Activated CD8-positive, alpha-beta T cell treated with anti-CD3 and anti-CD28 coated beads, Interleukin-2, amount 10 ng/mL, durations not matched to agents 7 days and 5 days (primary cell): ENCODE data around the gene VAMP8. TPM values are rescaled to one million over a fixed set of nuclear protein-coding genes. Genes with fewer than 3 reads are reported as not detected.
A peak's percentile ranks its signal among the peaks of the same experiment; 100 is the strongest.
"Not testable (repeated sequence)": the region's sequence is repeated elsewhere in the genome, so short reads cannot be mapped to it uniquely, and the experiment has no call there.

Experiments used
- ATAC-seq: fragments of 150-1000 bp; cut with Tn5 transposase; one replicate; pipeline ENCODE4 v1.10.0; 2021; ENCODE audit warnings: moderate library complexity
- CTCF ChIA-PET: fragments of 350-600 bp; sonication (Branson Sonifier 250); formaldehyde crosslinking; loops from one replicate; lab custom pipeline; 2021; ENCODE audit warnings: antibody characterized with exemption; lab: Charles Lee
- POLR2A ChIA-PET: fragments of 350-600 bp; sonication (Branson Sonifier 250); formaldehyde crosslinking; loops from one replicate; lab custom pipeline; 2021; ENCODE audit warnings: antibody characterized with exemption; lab: Charles Lee
- DNase-seq: peaks from one replicate; pipeline ENCODE4 v3.0.0-alpha.2; 2020
- H3K27ac Mint-ChIP-seq: one replicate; pipeline ENCODE4 v1.8.0; 2021; ENCODE audit warnings: mild to moderate bottlenecking, mixed read lengths
- H3K27me3 Mint-ChIP-seq: one replicate; pipeline ENCODE4 v1.8.0; 2021; ENCODE audit warnings: low read depth, mixed read lengths
- H3K36me3 Mint-ChIP-seq: one replicate; pipeline ENCODE4 v1.8.0; 2021; ENCODE audit warnings: low read depth, mixed read lengths
- H3K4me1 Mint-ChIP-seq: one replicate; pipeline ENCODE4 v1.8.0; 2021; ENCODE audit warnings: low read depth, mixed read lengths
- H3K4me3 Mint-ChIP-seq: one replicate; pipeline ENCODE4 v1.8.0; 2021; ENCODE audit warnings: mild to moderate bottlenecking, mixed read lengths
- H3K9me3 Mint-ChIP-seq: one replicate; pipeline ENCODE4 v1.8.0; 2022; ENCODE audit warnings: mixed read lengths; ENCODE audit not compliant: insufficient read depth
- total RNA-seq, 2 experiments: library from RNA; stranded (reverse); gene quantifications; one replicate each; pipeline ENCODE4 v1.2.3, GENCODE V29; 2021

Gene VAMP8
- total RNA-seq, 2 experiments from 2014 or later = 141 to 148 TPM

DNA sequence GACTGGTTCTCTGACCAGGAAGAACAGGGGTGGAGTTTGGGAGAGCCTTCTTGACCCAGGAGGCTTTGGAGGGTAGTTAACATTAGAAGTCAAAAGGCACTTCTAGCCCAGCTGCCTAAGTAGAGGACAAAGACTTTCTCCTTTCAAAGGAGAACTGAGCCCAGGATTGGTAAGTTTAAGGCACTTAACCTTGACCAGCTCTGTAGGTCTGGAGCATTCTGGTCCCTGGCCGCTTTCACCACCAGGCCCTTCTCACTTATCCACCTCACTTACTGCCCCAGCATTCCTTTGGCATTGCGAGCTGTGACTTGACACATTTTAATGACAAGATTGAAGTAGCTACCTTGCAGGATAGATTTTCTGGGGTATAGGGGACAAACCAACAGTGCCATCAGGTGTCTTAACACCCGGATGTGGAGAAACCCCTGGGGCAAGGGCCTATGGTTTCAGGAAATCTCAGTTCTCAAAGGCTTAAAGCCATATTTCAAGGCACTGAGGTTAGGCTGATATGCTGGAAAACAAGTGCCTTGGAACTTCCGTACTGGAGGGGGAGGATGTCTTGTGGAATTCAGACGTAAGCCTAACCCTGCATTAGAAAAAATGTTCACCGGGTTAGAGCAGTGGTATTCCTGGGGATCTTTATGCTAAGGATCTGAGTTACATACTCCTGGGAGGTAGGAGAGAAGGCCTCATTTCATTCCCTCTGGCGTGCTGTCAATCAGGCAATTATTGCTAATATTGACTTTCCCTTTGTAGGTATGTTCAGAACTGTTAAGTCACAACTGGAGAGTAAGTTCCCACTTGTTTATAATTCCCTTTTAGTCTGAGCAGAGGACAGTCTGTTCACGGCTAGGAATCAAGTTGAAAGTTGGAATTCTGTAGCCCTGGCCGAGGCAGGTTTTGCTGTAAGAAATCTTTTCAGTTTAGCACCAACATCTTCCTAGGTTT lies 30.2 kb downstream of the VAMP8 start:
- Mint-ChIP-seq H3K27ac (no peak overlapping the region), H3K4me1 (peaks cover 27% of the 10 kb centered on the region), H3K4me3 (no peak overlapping the region), H3K9me3 (no peaks in the 10 kb centered on the region), H3K27me3 (no peaks in the 10 kb centered on the region), H3K36me3 (peaks cover 27% of the 10 kb centered on the region)
- CTCF ChIA-PET = no interaction called here
- DNase-seq (no peak), ATAC-seq (no peak)
- POLR2A ChIA-PET = interaction anchor here (1.6 to 4.0 kb wide), 2 partner anchors 12 to 22 kb away, joined by 3 to 20 read pairs; partner anchors contain the start of gene RNF181

DNA sequence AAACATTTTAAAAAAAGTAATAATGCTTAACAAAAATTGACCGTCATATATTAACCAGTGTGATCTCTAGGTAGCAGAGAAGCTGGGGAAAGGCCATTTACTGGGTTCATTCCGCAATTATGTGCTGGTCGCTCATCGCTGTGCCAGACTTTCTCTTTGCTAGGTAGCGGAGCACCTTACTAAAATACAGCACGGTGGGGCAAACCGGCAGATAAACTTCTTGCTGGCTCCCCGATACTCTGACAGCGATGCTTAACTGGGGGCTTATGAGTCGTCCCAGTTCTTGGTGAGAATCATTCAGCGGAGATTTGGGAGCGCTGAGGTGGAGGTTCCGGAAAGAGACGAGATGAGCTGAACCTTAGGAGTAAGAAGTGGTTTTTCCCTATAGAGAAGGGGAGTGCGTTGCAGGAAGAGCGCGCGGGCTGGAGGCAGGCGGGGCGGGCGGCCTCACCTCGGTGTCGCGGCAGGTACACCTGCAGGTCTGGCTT lies 33.9 kb downstream of the VAMP8 start:
- peak overlapping the region; percentile 94 for H3K27ac Mint-ChIP-seq
- H3K4me3 Mint-ChIP-seq = peak overlapping the region; percentile 97
- no peaks in the 10 kb centered on the region for H3K27me3 Mint-ChIP-seq
- ATAC-seq = no peak
- ChIA-PET CTCF (interaction anchor here (0.9 to 1.7 kb wide), 2 partner anchors 9 to 25 kb away, joined by 4 to 14 read pairs; no protein-coding TSS in a partner anchor), POLR2A (interaction anchor here (0.6 to 2.0 kb wide), 15 partner anchors 8 to 428 kb away, joined by 3 to 16 read pairs (median 4); partner anchors contain the start of genes GGCX, MAT2A, RNF181 and TMEM150A)
- H3K4me1 Mint-ChIP-seq = peaks cover 35% of the 10 kb centered on the region
- H3K9me3 Mint-ChIP-seq = no peaks in the 10 kb centered on the region
- peaks cover 27% of the 10 kb centered on the region for H3K36me3 Mint-ChIP-seq
- DNase-seq = no peak

DNA sequence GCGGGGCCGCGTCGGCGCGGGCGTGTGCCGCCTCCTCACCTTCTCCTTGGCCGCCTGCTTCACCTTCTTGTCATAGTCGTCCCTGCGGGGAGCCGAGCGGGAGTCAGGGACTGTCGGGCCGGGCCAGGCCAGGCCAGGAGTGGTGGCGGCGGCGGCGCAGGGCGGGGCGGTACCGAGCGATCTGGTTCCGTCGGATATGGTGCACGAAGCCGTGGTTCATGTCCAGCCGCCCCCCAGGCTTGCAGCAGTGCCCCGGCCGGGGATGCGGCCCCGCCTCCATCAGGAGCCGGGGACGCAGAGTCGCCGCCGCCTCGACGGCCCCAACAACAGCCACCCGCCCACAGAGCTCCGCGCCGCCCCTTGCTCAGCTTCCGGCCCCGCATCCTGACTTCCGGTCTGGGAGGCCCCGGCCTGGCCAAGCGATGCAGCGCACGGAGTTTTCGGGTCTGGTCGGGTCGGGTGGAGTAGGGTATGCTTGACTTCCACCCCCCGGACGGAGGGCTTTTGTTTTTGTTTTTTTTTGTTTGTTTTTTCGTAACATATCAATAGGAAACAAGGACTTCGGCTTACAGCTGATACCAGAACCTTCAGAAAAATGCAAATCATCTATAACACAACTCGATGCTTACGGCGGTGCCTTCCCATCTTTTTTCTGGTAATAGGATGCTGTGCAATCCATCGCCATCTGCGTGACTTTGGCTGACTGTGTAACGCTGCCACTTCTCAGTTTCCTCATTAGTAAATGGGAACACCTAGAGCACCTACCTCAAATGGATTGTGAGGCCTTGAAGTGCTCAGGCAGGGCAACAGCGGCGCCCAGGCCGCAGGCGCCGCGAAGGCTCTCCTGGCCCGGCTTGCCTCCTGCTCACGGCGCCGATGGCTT lies 34.6 kb downstream of the VAMP8 start, which contains the start of gene C2orf68:
Gene C2orf68 (minus strand): TSS at position 362 of the 883 bp plus-strand sequence. CDS start 82 bp downstream, at position 280.
- DNase-seq = peak; percentile 91
- peaks cover 27% of the 10 kb centered on the region for H3K36me3 Mint-ChIP-seq
- H3K9me3 Mint-ChIP-seq = no peaks in the 10 kb centered on the region
- peak; percentile 74 for ATAC-seq
- CTCF ChIA-PET = interaction anchor here (0.9 to 1.7 kb wide), 2 partner anchors 8 to 25 kb away, joined by 4 to 14 read pairs; no protein-coding TSS in a partner anchor
- peak within 1 kb of the TSS; percentile 97 for H3K4me3 Mint-ChIP-seq
- H3K27ac Mint-ChIP-seq = peak within 1 kb of the TSS; percentile 94
- POLR2A ChIA-PET = interaction anchor here (0.6 to 2.0 kb wide), 15 partner anchors 9 to 427 kb away, joined by 3 to 16 read pairs (median 4); partner anchors contain the start of genes GGCX, MAT2A, RNF181 and TMEM150A
- no peaks in the 10 kb centered on the region for H3K27me3 Mint-ChIP-seq
- peaks cover 35% of the 10 kb centered on the region for H3K4me1 Mint-ChIP-seq

DNA sequence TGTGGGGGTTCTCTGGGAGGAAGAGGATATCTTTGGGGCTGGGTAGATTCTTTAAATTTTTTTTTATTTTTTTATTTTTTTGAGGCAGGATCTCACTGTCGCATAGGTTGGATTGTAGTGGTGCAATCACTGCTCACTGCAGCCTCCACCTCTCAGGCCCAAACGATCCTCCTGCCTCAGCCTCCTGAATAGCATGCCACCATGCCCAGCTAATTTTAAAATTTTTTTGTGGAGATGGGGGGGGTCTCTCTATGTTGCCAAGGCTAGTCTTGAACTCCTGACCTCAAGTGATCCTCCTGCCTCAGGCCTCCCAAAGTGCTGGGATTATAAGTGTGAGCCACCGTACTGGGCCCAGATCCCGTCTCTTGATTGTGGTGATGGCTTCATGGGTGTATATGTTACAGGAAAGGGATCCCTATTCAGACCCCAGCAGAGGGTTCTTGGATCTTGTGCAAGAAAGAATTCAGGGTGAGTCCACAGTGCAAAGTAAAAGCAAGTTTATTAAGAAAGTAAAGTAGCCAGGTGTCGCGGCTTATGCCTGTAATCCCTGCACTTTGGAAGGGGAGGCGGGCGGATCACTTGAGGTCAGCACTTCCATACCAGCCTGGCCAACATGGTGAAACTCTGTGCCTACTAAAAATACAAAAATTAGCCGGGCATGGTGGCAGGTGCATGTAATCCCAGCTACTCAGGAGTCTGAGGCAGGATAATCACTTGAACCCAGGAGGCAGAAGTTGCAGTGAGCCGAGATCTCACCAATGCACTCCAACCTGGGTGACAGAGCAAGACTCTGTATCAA lies 36.5 kb downstream of the VAMP8 start:
- no peak for DNase-seq
- no peak overlapping the region for H3K4me3 Mint-ChIP-seq
- ChIA-PET POLR2A (interaction anchor here (0.6 to 2.4 kb wide), 3 partner anchors 19 to 287 kb away, joined by 3 to 12 read pairs (median 4); partner anchors contain the start of gene RNF181), CTCF (no interaction called here)
- H3K36me3 Mint-ChIP-seq = peaks cover 22% of the 10 kb centered on the region
- H3K9me3 Mint-ChIP-seq = no peaks in the 10 kb centered on the region
- no peak for ATAC-seq
- H3K27me3 Mint-ChIP-seq = no peaks in the 10 kb centered on the region
- H3K27ac Mint-ChIP-seq = no peak overlapping the region
- H3K4me1 Mint-ChIP-seq = peaks cover 48% of the 10 kb centered on the region

DNA sequence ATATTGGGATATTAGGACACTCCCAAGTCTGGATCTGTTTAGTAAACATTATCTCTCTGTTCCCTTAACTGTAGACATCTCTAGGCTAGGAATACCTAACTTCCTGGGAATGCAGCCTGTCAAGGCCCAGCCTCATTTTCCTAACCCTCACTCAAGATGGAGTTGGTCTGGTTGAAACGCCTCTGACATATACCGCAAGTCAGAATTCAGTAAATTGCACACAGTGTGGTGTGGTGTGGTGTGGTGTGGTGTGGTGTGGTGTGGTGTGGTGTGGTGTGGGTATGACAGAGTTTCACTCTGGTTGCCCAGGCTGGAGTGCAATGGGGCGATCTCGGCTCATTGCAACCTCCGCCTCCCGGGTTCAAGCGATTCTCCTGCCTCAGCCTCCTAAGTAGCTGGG lies 37.4 kb downstream of the VAMP8 start:
- not testable (repeated sequence) for ATAC-seq, DNase-seq, H3K4me3 Mint-ChIP-seq, H3K9me3 Mint-ChIP-seq, H3K27me3 Mint-ChIP-seq, H3K27ac Mint-ChIP-seq
- CTCF ChIA-PET = interaction anchor here (1.1 to 3.1 kb wide), 2 partner anchors 11 to 23 kb away, joined by 3 to 22 read pairs; no protein-coding TSS in a partner anchor
- H3K4me1 Mint-ChIP-seq = peaks cover 48% of the 10 kb centered on the region
- peaks cover 22% of the 10 kb centered on the region for H3K36me3 Mint-ChIP-seq
- POLR2A ChIA-PET = interaction anchor here (0.6 to 2.4 kb wide), 5 partner anchors 9 to 35 kb away, joined by 3 to 12 read pairs (median 3); partner anchors contain the start of gene RNF181

DNA sequence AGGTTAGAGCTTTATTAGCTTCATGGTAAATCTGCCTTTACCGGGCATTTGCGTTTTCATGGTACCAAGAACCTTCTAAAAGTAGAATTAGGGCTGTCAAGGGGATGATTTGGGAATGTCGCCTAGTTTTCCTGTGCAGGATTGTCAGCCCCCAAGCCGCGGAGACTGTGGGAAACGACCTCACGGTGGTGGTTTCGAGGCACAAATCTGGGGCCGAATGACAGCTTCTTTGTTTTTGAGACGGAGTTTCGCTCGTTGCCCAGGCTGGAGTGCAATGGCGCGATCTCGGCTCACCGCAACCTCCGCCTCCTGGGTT lies 38.0 kb downstream of the VAMP8 start:
- DNase-seq = no peak
- Mint-ChIP-seq H3K27me3 (no peaks in the 10 kb centered on the region), H3K36me3 (peaks cover 19% of the 10 kb centered on the region), H3K9me3 (no peaks in the 10 kb centered on the region), H3K27ac (peak overlapping the region; percentile 100), H3K4me3 (peak overlapping the region; percentile 100), H3K4me1 (peaks cover 44% of the 10 kb centered on the region)
- ChIA-PET CTCF (interaction anchor here (1.1 to 3.1 kb wide), 2 partner anchors 11 to 22 kb away, joined by 3 to 22 read pairs; no protein-coding TSS in a partner anchor), POLR2A (interaction anchor here (0.9 to 2.4 kb wide), 5 partner anchors 11 to 75 kb away, joined by 3 to 12 read pairs (median 6); partner anchors contain the start of gene RNF181)
- ATAC-seq = no peak

DNA sequence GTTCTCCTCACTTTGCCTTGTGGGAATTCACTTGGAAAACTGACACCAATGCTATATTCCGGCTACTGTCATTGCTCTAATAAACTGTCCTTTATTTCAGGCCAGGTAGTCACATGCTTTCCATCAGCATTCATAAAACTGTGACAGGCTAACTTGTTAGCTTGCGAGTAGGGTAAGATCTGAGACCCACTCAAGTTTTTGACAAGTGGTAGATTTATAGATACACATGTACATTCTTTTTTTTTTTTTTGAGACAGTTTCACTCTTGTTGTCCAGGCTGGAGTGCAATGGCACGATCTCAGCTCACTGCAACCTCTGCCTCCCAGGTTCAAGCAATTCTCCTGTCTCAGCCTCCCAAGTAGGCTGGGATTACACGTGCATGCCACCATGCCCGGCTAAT lies 40.3 kb downstream of the VAMP8 start:
- Mint-ChIP-seq H3K36me3 (peaks cover 23% of the 10 kb centered on the region), H3K4me1 (peaks cover 38% of the 10 kb centered on the region), H3K4me3 (peak overlapping the region; percentile 100), H3K27ac (peak overlapping the region; percentile 50)
- not testable (repeated sequence) for DNase-seq, H3K27me3 Mint-ChIP-seq, ATAC-seq, H3K9me3 Mint-ChIP-seq
- ChIA-PET POLR2A (interaction anchor here (0.9 to 2.6 kb wide), 5 partner anchors 10 to 79 kb away, joined by 3 to 9 read pairs (median 3); partner anchors contain the start of gene MAT2A), CTCF (interaction anchor here (0.9 to 3.1 kb wide), 2 partner anchors 14 to 20 kb away, joined by 4 to 22 read pairs; no protein-coding TSS in a partner anchor)

DNA sequence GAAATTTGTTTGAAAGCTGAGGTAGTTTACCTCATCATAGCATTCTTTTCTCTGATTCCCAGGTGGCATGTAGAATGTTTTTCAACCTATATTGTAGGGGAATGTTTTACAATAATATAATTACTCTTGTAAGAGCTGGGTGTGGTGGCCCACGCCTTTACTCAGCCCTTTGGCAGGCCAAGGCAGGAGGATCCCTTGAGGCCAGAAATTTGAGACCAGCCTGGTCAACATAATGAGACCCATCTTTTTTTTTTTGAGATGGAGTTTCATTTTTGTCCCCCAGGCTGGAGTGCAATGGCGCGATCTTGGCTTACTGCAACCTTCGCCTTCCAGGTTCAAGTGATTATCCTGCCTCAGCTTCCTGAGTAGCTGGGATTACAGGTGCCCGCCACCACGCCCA lies 42.2 kb downstream of the VAMP8 start:
- H3K27ac Mint-ChIP-seq = no peak overlapping the region
- DNase-seq = no peak

DNA sequence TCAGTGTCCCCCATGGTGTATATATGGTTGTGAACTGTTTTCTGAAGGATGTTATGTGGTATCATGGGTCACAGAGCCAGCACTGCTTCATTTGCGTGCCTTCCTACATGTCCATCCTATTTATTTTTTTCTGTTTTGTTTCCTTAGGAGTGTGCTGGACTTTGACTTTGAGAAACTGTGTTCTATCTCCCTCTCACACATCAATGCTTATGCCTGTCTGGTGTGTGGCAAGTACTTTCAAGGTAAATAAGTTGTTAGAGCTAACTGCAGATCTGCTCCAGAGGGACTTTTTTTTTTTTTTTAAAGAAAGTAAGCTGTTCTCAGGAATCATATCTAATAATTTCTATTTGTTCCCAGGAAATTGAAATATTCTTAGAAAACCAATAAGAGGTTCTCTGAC lies 44.0 kb downstream of the VAMP8 start:
- ChIA-PET CTCF (interaction anchor here (2.2 to 4.7 kb wide), 2 partner anchors 15 to 202 kb away, joined by 6 to 51 read pairs; no protein-coding TSS in a partner anchor), POLR2A (no interaction called here)
- Mint-ChIP-seq H3K4me1 (peaks cover 24% of the 10 kb centered on the region), H3K27me3 (no peaks in the 10 kb centered on the region), H3K27ac (no peak overlapping the region), H3K9me3 (no peaks in the 10 kb centered on the region), H3K4me3 (no peak overlapping the region), H3K36me3 (peaks cover 52% of the 10 kb centered on the region)
- DNase-seq (no peak), ATAC-seq (no peak)

More for the DNA sequence above, 42.2 kb downstream of the VAMP8 start:
- Mint-ChIP-seq H3K4me1 (peaks cover 36% of the 10 kb centered on the region), H3K9me3 (no peaks in the 10 kb centered on the region), H3K27me3 (no peaks in the 10 kb centered on the region), H3K4me3 (no peak overlapping the region), H3K36me3 (peaks cover 40% of the 10 kb centered on the region)
- CTCF ChIA-PET = interaction anchor here (1.1 to 4.7 kb wide), 5 partner anchors 8 to 29 kb away, joined by 3 to 51 read pairs (median 4); partner anchors contain the start of gene C2orf68
- POLR2A ChIA-PET = interaction anchor here (0.6 to 1.4 kb wide), 2 partner anchors 14 to 463 kb away, joined by 3 to 4 read pairs; no protein-coding TSS in a partner anchor
- ATAC-seq = no peak

DNA sequence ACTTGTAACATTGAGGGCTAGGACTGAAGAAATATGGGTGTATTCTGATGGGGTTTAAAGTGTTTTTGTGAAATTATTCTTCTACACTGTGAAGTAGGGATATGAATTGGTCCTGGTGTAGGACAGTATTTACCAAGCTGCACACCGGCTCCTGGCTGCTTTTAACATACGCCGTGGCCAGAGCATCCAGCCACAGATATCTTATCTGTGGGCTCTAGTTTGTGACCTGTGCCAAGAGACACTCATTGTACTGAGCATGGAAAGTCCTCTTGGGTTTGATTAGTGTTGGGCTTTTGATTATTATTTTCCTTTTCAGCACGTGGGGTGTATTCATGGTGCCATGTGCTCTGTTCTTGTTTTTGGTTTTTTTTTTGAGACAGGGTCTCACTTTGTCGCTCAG lies 46.6 kb downstream of the VAMP8 start:
- H3K27me3 Mint-ChIP-seq = no peaks in the 10 kb centered on the region
- no peak overlapping the region for H3K4me3 Mint-ChIP-seq
- ATAC-seq (no peak), DNase-seq (no peak)
- peaks cover 21% of the 10 kb centered on the region for H3K4me1 Mint-ChIP-seq
- ChIA-PET CTCF (interaction anchor here (1.1 kb wide), 1 partner anchor 13 kb away, joined by 3 read pairs; no protein-coding TSS in a partner anchor), POLR2A (no interaction called here)
- no peaks in the 10 kb centered on the region for H3K9me3 Mint-ChIP-seq
- peaks cover 61% of the 10 kb centered on the region for H3K36me3 Mint-ChIP-seq
- H3K27ac Mint-ChIP-seq = no peak overlapping the region
